ENCODE results near the gene CERS2. TPM values are rescaled to one million over a fixed set of nuclear protein-coding genes. Genes with fewer than 3 reads are reported as not detected.

CERS2 gene
- total RNA-seq, 1 donor from 2014 or later = 261 TPM

GRCh38 chr1:150992626-150993025 is 18.0 kb upstream of the CERS2 start:
- H3K36me3 Mint-ChIP-seq (ENCODE audit: unreplicated experiment) = peaks cover 5% of the 10 kb centered on the region
- peaks cover 2% of the 10 kb centered on the region for H3K4me1 Mint-ChIP-seq (ENCODE audit: unreplicated experiment)
- H3K9me3 Mint-ChIP-seq (ENCODE audit: unreplicated experiment) = no peaks in the 10 kb centered on the region
- no peak overlapping the region for H3K27ac Mint-ChIP-seq (ENCODE audit: unreplicated experiment)
- H3K4me3 Mint-ChIP-seq (ENCODE audit: unreplicated experiment) = no peak overlapping the region
- DNase-seq (ENCODE audit: extremely low spot score, unreplicated experiment) = no peak
- no peaks in the 10 kb centered on the region for H3K27me3 Mint-ChIP-seq (ENCODE audit: unreplicated experiment)
- no peak for TF ChIP-seq CTCF (IDR thresholded peaks at IDR 0.05)

GRCh38 chr1:150987924-150988323 is 13.3 kb upstream of the CERS2 start:
- no peak overlapping the region for H3K27ac Mint-ChIP-seq (ENCODE audit: unreplicated experiment)
- no peaks in the 10 kb centered on the region for H3K9me3 Mint-ChIP-seq (ENCODE audit: unreplicated experiment)
- no peak overlapping the region for H3K4me3 Mint-ChIP-seq (ENCODE audit: unreplicated experiment)
- H3K27me3 Mint-ChIP-seq (ENCODE audit: unreplicated experiment) = no peaks in the 10 kb centered on the region
- H3K36me3 Mint-ChIP-seq (ENCODE audit: unreplicated experiment) = no peaks in the 10 kb centered on the region
- DNase-seq (ENCODE audit: extremely low spot score, unreplicated experiment) = no peak
- H3K4me1 Mint-ChIP-seq (ENCODE audit: unreplicated experiment) = no peaks in the 10 kb centered on the region
- TF ChIP-seq CTCF (IDR thresholded peaks at IDR 0.05) = no peak

- no peak overlapping the region for H3K27ac Mint-ChIP-seq (ENCODE audit: unreplicated experiment)
- TF ChIP-seq CTCF (IDR thresholded peaks at IDR 0.05) = no peak
- no peak for DNase-seq (ENCODE audit: extremely low spot score, unreplicated experiment)
- H3K27me3 Mint-ChIP-seq (ENCODE audit: unreplicated experiment) = no peaks in the 10 kb centered on the region
- H3K4me1 Mint-ChIP-seq (ENCODE audit: unreplicated experiment) = peaks cover 9% of the 10 kb centered on the region
- H3K36me3 Mint-ChIP-seq (ENCODE audit: unreplicated experiment) = no peaks in the 10 kb centered on the region
- no peak overlapping the region for H3K4me3 Mint-ChIP-seq (ENCODE audit: unreplicated experiment)
- H3K9me3 Mint-ChIP-seq (ENCODE audit: unreplicated experiment) = no peaks in the 10 kb centered on the region
Observed at GRCh38 chr1:150985179-150985825, 10.7 kb upstream of the CERS2 start.

GRCh38 chr1:150981805-150982712 is 7.4 kb upstream of the CERS2 start, which contains the start of gene ANXA9:
TSS of gene ANXA9 (plus strand) at chr1:150982292. CDS start at chr1:150983106, 814 bp downstream.
- Mint-ChIP-seq H3K4me1 (ENCODE audit: unreplicated experiment) (peaks cover 22% of the 10 kb centered on the region), H3K27me3 (ENCODE audit: unreplicated experiment) (no peaks in the 10 kb centered on the region), H3K36me3 (ENCODE audit: unreplicated experiment) (no peaks in the 10 kb centered on the region), H3K4me3 (ENCODE audit: unreplicated experiment) (no peak within 1 kb of the TSS), H3K9me3 (ENCODE audit: unreplicated experiment) (no peaks in the 10 kb centered on the region), H3K27ac (ENCODE audit: unreplicated experiment) (no peak within 1 kb of the TSS)
- DNase-seq (ENCODE audit: extremely low spot score, unreplicated experiment) = no peak
- no peak for TF ChIP-seq CTCF (IDR thresholded peaks at IDR 0.05)

GRCh38 chr1:150981177-150981804 is 6.7 kb upstream of the CERS2 start:
- Mint-ChIP-seq H3K36me3 (ENCODE audit: unreplicated experiment) (no peaks in the 10 kb centered on the region), H3K4me3 (ENCODE audit: unreplicated experiment) (no peak overlapping the region), H3K4me1 (ENCODE audit: unreplicated experiment) (peaks cover 29% of the 10 kb centered on the region), H3K27ac (ENCODE audit: unreplicated experiment) (no peak overlapping the region), H3K27me3 (ENCODE audit: unreplicated experiment) (no peaks in the 10 kb centered on the region), H3K9me3 (ENCODE audit: unreplicated experiment) (no peaks in the 10 kb centered on the region)
- DNase-seq (ENCODE audit: extremely low spot score, unreplicated experiment) = no peak
- TF ChIP-seq CTCF (IDR thresholded peaks at IDR 0.05) = no peak

Data from osteocyte (in vitro differentiated cells).